Mucosa of descending colon (tissue), 3 donors: Measurements from ENCODE around the gene ADAMTS4. TPM values are rescaled to one million over a fixed set of nuclear protein-coding genes. Genes with fewer than 3 reads are reported as not detected.

Experiments
- ATAC-seq: fragments of 200-7000 bp; cut with Tn5 transposase; one replicate; pipeline ENCODE4 v1.9.1; 2020; ENCODE audit warnings: mild to moderate bottlenecking, moderate library complexity
- DNase-seq, 3 donors: peaks; one replicate each; pipeline ENCODE4 v3.0.0-alpha.2; 2020
- H3K36me3 ChIP-seq: fragments of 200-600 bp; one replicate; pipeline ENCODE4 v1.8.0; 2021; ENCODE audit warnings: low read depth, mild to moderate bottlenecking
- H3K4me1 ChIP-seq: fragments of 200-600 bp; one replicate; pipeline ENCODE4 v1.8.0; 2021; ENCODE audit warnings: low read depth, mild to moderate bottlenecking
- H3K4me3 ChIP-seq: fragments of 200-600 bp; one replicate; pipeline ENCODE4 v1.8.0; 2021; ENCODE audit warnings: mild to moderate bottlenecking
- H3K9me3 ChIP-seq: fragments of 200-600 bp; one replicate; pipeline ENCODE4 v1.8.0; 2021; ENCODE audit warnings: mild to moderate bottlenecking
- CTCF ChIP-seq: fragments of 200-600 bp; IDR thresholded peaks from one replicate; pipeline ENCODE4 v1.8.0; 2022; ENCODE audit warnings: antibody characterized with exemption, mild to moderate bottlenecking
- intact Hi-C, 2 donors: fragments of 100-400 bp; cut with DNase I in 1 of 2; cut with micrococcal nuclease in 1 of 2; formaldehyde crosslinking; loops; one replicate each; pipeline versions ENCODE4 v1.11.0 to v1.11.1; 2022; cut with DNase I, micrococcal nuclease
- total RNA-seq, 3 donors: library from RNA; stranded (reverse); fragmentation: NEBNext Ultra II Directional in 2 of 3; extraction: Animal tissue kit (Norgen Biotek cat#: 25700) in 2 of 3; gene quantifications; one replicate each; pipeline versions ENCODE4 v1.2.1 to v1.2.4, GENCODE V29; 2021 to 2023
- donor health status: DM: no; HTN: no; CAD: no; lungs with moderate emphysema.
- donor health status: DM: no; HTN: no; CAD: no.
- donor health status: DM: no; HTN: yes; CAD: no.

The ADAMTS4 gene
- total RNA-seq, 3 donors from 2014 or later, result 0.96 to 7.2 (median 3.8) TPM

- TF ChIP-seq CTCF, result no peak
- Histone ChIP-seq H3K4me3 (no peak overlapping the region), H3K9me3 (no peaks in the 10 kb centered on the region), H3K36me3 (no peaks in the 10 kb centered on the region), H3K4me1 (peaks cover 25% of the 10 kb centered on the region)
- ATAC-seq (no peak), DNase-seq (no peak)
- intact Hi-C loops, result no loop called here
These were observed 40.4 kb downstream of the ADAMTS4 start for GRCh38 chr1:161158316-161159010.

GRCh38 chr1:161157867-161158266, 41.0 kb downstream of the ADAMTS4 start:
- no peaks in the 10 kb centered on the region for H3K9me3 ChIP-seq
- ATAC-seq (no peak), DNase-seq (no peak)
- no peak for TF ChIP-seq CTCF
- no peaks in the 10 kb centered on the region for H3K36me3 ChIP-seq
- H3K4me3 ChIP-seq, result no peak overlapping the region
- H3K4me1 ChIP-seq, result peaks cover 28% of the 10 kb centered on the region
- intact Hi-C loops, result no loop called here

DNA sequence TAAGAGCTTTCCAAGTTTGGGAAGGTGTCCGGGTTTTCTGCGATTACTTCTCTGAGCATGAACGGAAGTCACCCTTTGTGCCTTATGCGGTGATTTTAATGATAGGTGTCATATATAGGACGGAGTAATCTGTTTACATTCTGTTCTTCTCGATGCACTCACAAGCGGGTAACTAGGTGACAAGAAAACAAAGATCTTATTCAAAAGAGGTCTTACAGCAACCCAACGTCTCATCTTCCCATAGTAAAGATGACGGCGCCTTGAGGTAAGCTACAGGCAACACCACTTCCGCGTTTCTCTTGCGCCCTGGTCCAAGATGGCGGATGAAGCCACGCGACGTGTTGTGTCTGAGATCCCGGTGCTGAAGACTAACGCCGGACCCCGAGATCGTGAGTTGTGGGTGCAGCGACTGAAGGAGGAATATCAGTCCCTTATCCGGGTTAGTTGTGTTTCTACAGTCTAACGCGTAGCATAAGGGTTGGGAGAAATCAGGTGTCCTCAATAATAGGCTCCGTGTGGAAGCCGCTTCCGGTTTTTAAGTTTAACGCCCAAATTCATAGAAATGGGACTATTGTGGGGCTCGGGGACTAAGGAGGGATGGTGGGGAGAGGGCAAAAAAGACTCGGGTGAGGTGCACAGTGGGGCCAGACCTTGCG, 45.0 kb downstream of the ADAMTS4 start, which contains the start of gene UFC1:
Gene UFC1, plus strand, starts transcription at position 297 of the 656 bp plus-strand sequence. Its CDS starts 20 bp downstream, at position 317.
- no peaks in the 10 kb centered on the region for H3K36me3 ChIP-seq
- H3K4me1 ChIP-seq, result peaks cover 16% of the 10 kb centered on the region
- ATAC-seq (peak; percentile 96), DNase-seq (peak; percentile 81 to 87 (median 85))
- intact Hi-C loops, result no loop called here
- TF ChIP-seq CTCF, result no peak
- H3K4me3 ChIP-seq, result peak within 1 kb of the TSS; percentile 65
- H3K9me3 ChIP-seq, result no peaks in the 10 kb centered on the region

- ATAC-seq, result no peak
- H3K9me3 ChIP-seq, result no peaks in the 10 kb centered on the region
- intact Hi-C loops, result no loop called here
- no peaks in the 10 kb centered on the region for H3K36me3 ChIP-seq
- TF ChIP-seq CTCF, result no peak
- peaks cover 14% of the 10 kb centered on the region for H3K4me1 ChIP-seq
- DNase-seq, result peak in 1 of 3 donors; percentile 15
- H3K4me3 ChIP-seq, result peak overlapping the region; percentile 65
These were observed 45.7 kb downstream of the ADAMTS4 start for GRCh38 chr1:161153176-161153575.

GRCh38 chr1:161145832-161146231, 53.0 kb downstream of the ADAMTS4 start:
- Histone ChIP-seq H3K4me3 (no peak overlapping the region), H3K9me3 (no peaks in the 10 kb centered on the region), H3K36me3 (no peaks in the 10 kb centered on the region), H3K4me1 (no peaks in the 10 kb centered on the region)
- intact Hi-C loops, result no loop called here
- no peak for ATAC-seq
- no peak for DNase-seq
- TF ChIP-seq CTCF, result no peak
